Endothelial cell of umbilical vein (primary cell): ENCODE data around the gene GBX2. TPM values are rescaled to one million over a fixed set of nuclear protein-coding genes. Genes with fewer than 3 reads are reported as not detected.
A peak's percentile ranks its signal among the peaks of the same experiment; 100 is the strongest.

Experiments used
- BruUV-seq: library from RNA; stranded (reverse); fragments of 400-500 nt; replicated peaks from 2 replicates; lab custom pipeline; 2021; lab: Mats Ljungman, UMichigan
- CTCF ChIA-PET: fragments of 300-600, 350-600 bp; sonication (Branson Sonifier 250); formaldehyde crosslinking; loops from one replicate; lab custom pipeline; 2021; ENCODE audit warnings: antibody characterized with exemption, inconsistent platforms; lab: Charles Lee
- POLR2A ChIA-PET: fragments of 300-600, 350-600 bp; sonication (Branson Sonifier 250); formaldehyde crosslinking; loops from one replicate; lab custom pipeline; 2021; ENCODE audit warnings: antibody characterized with exemption, inconsistent platforms; lab: Charles Lee
- DNase-seq: peaks from one replicate; pipeline ENCODE4 v3.0.0-alpha.2; 2011; ENCODE audit warnings: low read depth, low spot score
- FAIRE-seq: peaks from 2 replicates; lab custom pipeline; 2011; peaks lifted over from hg19 to GRCh38; lab: Jason Lieb, UNC
- H2AFZ ChIP-seq: 2 replicates; pipeline ENCODE4 v1.6.0; 2012; ENCODE audit warnings: low read depth, low read length, control low read depth, inconsistent platforms
- H3K27ac ChIP-seq: 2 replicates; pipeline ENCODE4 v1.5.1; 2011; ENCODE audit warnings: low read depth, mild to moderate bottlenecking, control low read depth, low read length, moderate library complexity; ENCODE audit not compliant: insufficient read depth
- H3K27me3 ChIP-seq, 2 experiments: 2 replicates each; pipeline versions ENCODE4 v1.6.0 to v1.6.1; 2011; ENCODE audit warnings: low read length in 2 of 2, mixed read lengths in 1 of 2; ENCODE audit not compliant: control insufficient read depth in 2 of 2, insufficient read depth in 2 of 2
- H3K36me3 ChIP-seq, 2 experiments: 2 replicates in 1 of 2; 3 replicates in 1 of 2; pipeline ENCODE4 v1.5.1; 2011; ENCODE audit warnings: low read length in 2 of 2, mild to moderate bottlenecking in 1 of 2, moderate library complexity in 1 of 2; ENCODE audit not compliant: control insufficient read depth in 2 of 2, insufficient read depth in 2 of 2; ENCODE audit errors: extremely low read depth in 1 of 2
- H3K4me1 ChIP-seq: 3 replicates; pipeline ENCODE4 v1.5.1; 2011; ENCODE audit warnings: mild to moderate bottlenecking, low read length; ENCODE audit not compliant: control insufficient read depth, insufficient read depth; ENCODE audit errors: extremely low read depth
- H3K4me2 ChIP-seq: 2 replicates; pipeline ENCODE4 v1.6.1; 2011; ENCODE audit warnings: low read length, control low read depth, mixed read lengths; ENCODE audit not compliant: insufficient read depth
- H3K4me3 ChIP-seq, 3 experiments: fragments of 200-600 bp in 1 of 3; sonication (generic), shearing (Covaris generic) in 1 of 3; replicated peaks in 1 of 3; 2 replicates each; pipeline ENCODE4 v1.5.1; 2011 to 2016; ENCODE audit warnings: control low read depth in 3 of 3, low read length in 3 of 3, mild to moderate bottlenecking in 2 of 3, inconsistent platforms in 1 of 3, low read depth in 1 of 3, moderate library complexity in 1 of 3; ENCODE audit not compliant: insufficient read depth in 1 of 3
- H3K79me2 ChIP-seq: 2 replicates; pipeline ENCODE4 v1.6.0; 2012; ENCODE audit warnings: low read length, inconsistent platforms; ENCODE audit not compliant: control insufficient read depth, insufficient read depth
- H3K9ac ChIP-seq: replicated peaks from 2 replicates; pipeline ENCODE3; 2011; ENCODE audit warnings: low read length, control low read depth; ENCODE audit not compliant: insufficient read depth; ENCODE audit errors: extremely low read depth
- H3K9me1 ChIP-seq: replicated peaks from 3 replicates; pipeline ENCODE4 v1.6.0; 2011; ENCODE audit warnings: mild to moderate bottlenecking, low read length; ENCODE audit not compliant: control insufficient read depth, insufficient read depth; ENCODE audit errors: extremely low read depth
- H3K9me3 ChIP-seq: replicated peaks from 2 replicates; pipeline ENCODE4 v1.5.1; 2012; ENCODE audit warnings: low read length, inconsistent platforms; ENCODE audit not compliant: control insufficient read depth, insufficient read depth
- H4K20me1 ChIP-seq: replicated peaks from 2 replicates; pipeline ENCODE3; 2011; ENCODE audit warnings: mild to moderate bottlenecking, low read length; ENCODE audit not compliant: control insufficient read depth, insufficient read depth; ENCODE audit errors: extremely low read depth
- EZH2 ChIP-seq: IDR thresholded peaks from 2 replicates; pipeline ENCODE4 v1.6.1; 2012; ENCODE audit warnings: borderline replicate concordance, low read depth, mild to moderate bottlenecking, moderate library complexity, low read length, inconsistent platforms; ENCODE audit not compliant: severe bottlenecking
- POLR2AphosphoS5 ChIP-seq: IDR thresholded peaks from 2 replicates; pipeline ENCODE4 v1.6.1; 2012; ENCODE audit warnings: low read depth, mild to moderate bottlenecking, control low read depth, low read length, moderate library complexity; ENCODE audit not compliant: insufficient read depth
- dilution Hi-C: fragments of 300-500 bp; cut with MboI; formaldehyde crosslinking; loops from one replicate; pipeline ENCODE4 v1.15.0; 2019; ENCODE audit warnings: low sequenced_read_pairs; ENCODE audit not compliant: extremely low pct_ligation_motif_present
- intact Hi-C: fragments of 100-400 bp; cut with micrococcal nuclease; formaldehyde crosslinking; loops from one replicate; pipeline ENCODE4 v1.10.0; 2022
- polyA plus RNA-seq, 4 experiments: library from polyadenylated mRNA; depleted of rRNA in 3 of 4; stranded (reverse) in 3 of 4; unstranded in 1 of 4; fragments of >200 nt; gene quantifications; 2 replicates each; pipeline versions ENCODE4 v1.2.1 to v1.2.3, GENCODE V29; 2011 to 2012; ENCODE audit warnings: missing spikeins in 1 of 4
- total RNA-seq: library from RNA; stranded (reverse); gene quantifications from 2 replicates; pipeline ENCODE4 v1.2.3, GENCODE V29; 2021

Gene GBX2
- total and polyA plus RNA-seq, 2 donors (not counting 3 experiments of a cell fraction or from before 2014, with no cell fraction given) = 3.0 to 3.6 TPM

DNA sequence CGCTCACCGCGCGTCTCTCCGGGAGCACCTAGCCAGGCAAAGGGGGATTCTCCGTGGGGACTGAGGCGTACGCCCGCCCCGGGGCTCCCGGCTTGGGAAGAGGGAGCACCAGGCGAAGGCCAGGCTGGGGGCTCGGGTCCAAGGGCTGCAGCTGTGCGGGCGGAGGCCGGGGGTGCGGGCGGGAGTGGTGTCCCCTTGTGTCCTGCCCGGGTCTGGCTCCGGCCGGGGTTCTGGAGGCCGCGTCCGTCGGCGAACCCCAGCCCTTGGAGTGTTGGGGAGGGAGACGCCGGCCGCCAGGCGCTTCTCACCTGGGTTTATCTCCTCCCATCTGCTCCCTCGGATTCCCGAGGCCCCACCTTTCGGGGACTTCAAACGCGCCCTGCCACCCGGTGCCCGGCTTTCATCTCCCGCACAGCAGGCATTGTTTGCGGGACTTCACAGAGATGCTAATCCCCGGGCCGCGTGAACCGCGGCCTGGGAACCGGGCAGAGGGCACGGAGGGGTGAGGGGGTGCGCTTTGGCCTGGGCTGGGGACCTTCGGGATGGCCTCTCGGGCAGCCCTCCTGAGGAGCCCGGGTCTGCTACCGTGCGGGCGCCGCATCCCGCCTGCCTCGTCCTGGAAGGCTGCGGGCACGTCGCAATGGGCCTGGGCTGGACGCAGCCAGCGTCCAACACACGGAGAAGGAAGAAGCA lies 5.0 kb upstream of the GBX2 start:
- Histone ChIP-seq H3K27ac (no peak overlapping the region), H2AFZ (no peak overlapping the region), H3K9me1 (no peaks in the 10 kb centered on the region), H3K9me3 (no peaks in the 10 kb centered on the region), H3K4me3 (no peak overlapping the region), H4K20me1 (no peaks in the 10 kb centered on the region), H3K36me3 (no peaks in the 10 kb centered on the region), H3K4me1 (peaks cover 27% of the 10 kb centered on the region), H3K9ac (no peak overlapping the region), H3K27me3 (peaks cover 3 to 55% of the 10 kb centered on the region in 2 experiments), H3K4me2 (no peak overlapping the region), H3K79me2 (no peaks in the 10 kb centered on the region)
- intact Hi-C loops (no loop called here), dilution Hi-C loops (no loop called here)
- FAIRE-seq = no peak
- no peak for DNase-seq
- ChIA-PET CTCF (no interaction called here), POLR2A (no interaction called here)
- TF ChIP-seq EZH2 (peak; percentile 68), POLR2AphosphoS5 (no peak)
- no TSS peak for BruUV-seq

DNA sequence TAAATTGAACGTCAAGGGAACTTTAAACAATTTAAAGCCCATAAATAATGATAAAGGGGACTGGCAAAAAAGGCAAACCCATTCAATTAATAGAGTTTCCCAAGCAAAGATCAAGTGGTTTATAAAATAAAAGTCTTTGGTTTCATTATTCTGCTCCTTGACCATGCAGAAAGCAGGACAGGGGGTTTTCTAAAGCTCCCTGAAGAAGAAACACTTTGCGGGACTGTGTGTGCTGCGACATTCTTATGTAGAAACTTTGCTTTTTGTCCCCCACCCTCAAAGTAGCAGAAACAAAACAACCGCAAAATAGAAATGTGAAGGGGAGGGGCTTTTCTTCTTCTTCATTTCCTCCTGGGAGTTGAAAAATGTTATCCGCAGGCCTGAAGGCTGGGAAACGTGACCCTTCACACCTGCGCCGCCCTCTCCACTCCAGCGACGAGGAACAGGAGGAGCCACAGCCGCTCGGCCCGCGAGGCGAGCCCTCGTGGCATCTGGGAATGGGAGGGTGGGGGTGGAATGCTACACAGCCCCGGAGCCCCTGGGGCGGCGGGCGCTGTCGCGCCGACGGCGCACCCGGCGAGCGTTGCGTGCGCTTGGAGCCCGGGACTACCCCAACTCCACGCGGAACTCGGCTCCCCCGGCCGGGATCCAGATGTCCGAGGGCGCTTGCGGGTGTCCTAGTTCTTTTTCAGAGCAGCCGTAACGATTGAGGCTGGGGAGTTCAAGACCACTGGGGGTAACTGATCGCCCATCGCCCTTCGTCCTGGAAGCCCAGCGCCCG lies 4.3 kb upstream of the GBX2 start:
- H3K27ac ChIP-seq = no peak overlapping the region
- no peaks in the 10 kb centered on the region for H3K9me3 ChIP-seq
- POLR2A ChIA-PET = no interaction called here
- H3K9me1 ChIP-seq = no peaks in the 10 kb centered on the region
- no peak overlapping the region for H3K9ac ChIP-seq
- peaks cover 23% of the 10 kb centered on the region for H3K4me1 ChIP-seq
- no peaks in the 10 kb centered on the region for H3K79me2 ChIP-seq
- H3K36me3 ChIP-seq = no peaks in the 10 kb centered on the region
- FAIRE-seq = no peak
- H3K4me3 ChIP-seq = no peak overlapping the region
- TF ChIP-seq POLR2AphosphoS5 = no peak
- peak; percentile 96 for TF ChIP-seq EZH2
- BruUV-seq = no TSS peak
- peaks cover 3 to 55% of the 10 kb centered on the region in 2 experiments for H3K27me3 ChIP-seq
- no peak overlapping the region for H2AFZ ChIP-seq
- dilution Hi-C loops = no loop called here
- intact Hi-C loops = no loop called here
- H4K20me1 ChIP-seq = no peaks in the 10 kb centered on the region
- H3K4me2 ChIP-seq = no peak overlapping the region
- CTCF ChIA-PET = interaction anchor here (1.4 to 4.9 kb wide), 3 partner anchors 6 to 407 kb away, joined by 4 to 61 read pairs (median 11); no protein-coding TSS in a partner anchor
- DNase-seq = no peak
